Hepatocyte (in vitro differentiated cells): ENCODE data around the gene MAGEF1.

Source experiments
- EZH2 ChIP-seq: fragments of 200-600 bp; sonication (generic); IDR thresholded peaks from 2 replicates; pipeline ENCODE4 v1.6.1; 2016; ENCODE audit warnings: antibody characterized with exemption, mild to moderate bottlenecking, borderline replicate concordance
- TF ChIP-seq, protein P1 (sequence below): fragments of 200-600 bp; sonication (generic); IDR thresholded peaks from 2 replicates; pipeline ENCODE4 v1.5.1; 2016; ENCODE audit warnings: antibody characterized with exemption, mild to moderate bottlenecking; ENCODE audit not compliant: poor library complexity

- TF ChIP-seq, protein P1, sequence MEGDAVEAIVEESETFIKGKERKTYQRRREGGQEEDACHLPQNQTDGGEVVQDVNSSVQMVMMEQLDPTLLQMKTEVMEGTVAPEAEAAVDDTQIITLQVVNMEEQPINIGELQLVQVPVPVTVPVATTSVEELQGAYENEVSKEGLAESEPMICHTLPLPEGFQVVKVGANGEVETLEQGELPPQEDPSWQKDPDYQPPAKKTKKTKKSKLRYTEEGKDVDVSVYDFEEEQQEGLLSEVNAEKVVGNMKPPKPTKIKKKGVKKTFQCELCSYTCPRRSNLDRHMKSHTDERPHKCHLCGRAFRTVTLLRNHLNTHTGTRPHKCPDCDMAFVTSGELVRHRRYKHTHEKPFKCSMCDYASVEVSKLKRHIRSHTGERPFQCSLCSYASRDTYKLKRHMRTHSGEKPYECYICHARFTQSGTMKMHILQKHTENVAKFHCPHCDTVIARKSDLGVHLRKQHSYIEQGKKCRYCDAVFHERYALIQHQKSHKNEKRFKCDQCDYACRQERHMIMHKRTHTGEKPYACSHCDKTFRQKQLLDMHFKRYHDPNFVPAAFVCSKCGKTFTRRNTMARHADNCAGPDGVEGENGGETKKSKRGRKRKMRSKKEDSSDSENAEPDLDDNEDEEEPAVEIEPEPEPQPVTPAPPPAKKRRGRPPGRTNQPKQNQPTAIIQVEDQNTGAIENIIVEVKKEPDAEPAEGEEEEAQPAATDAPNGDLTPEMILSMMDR, result no peak
- TF ChIP-seq EZH2, result no peak
Measured at GRCh38 chr3:184690192-184690883, 21.5 kb downstream of the MAGEF1 start.
